ENCODE measurements around the gene COQ10B. TPM values are rescaled to one million over a fixed set of nuclear protein-coding genes. Genes with fewer than 3 reads are reported as not detected.

Gene COQ10B
- polyA plus RNA-seq, 2 of the 4 experiments (the other 2 are of a cell fraction) = 6.1 to 24.3 TPM

GRCh38 chr2:197405582-197405981 is 47.8 kb upstream of the COQ10B start:
- ChIA-PET CTCF (interaction anchor here (0.8 to 1.2 kb wide), 2 partner anchors 9 to 27 kb away, joined by 3 to 4 read pairs; no protein-coding TSS in a partner anchor), POLR2A (interaction anchor here (0.6 kb wide), 1 partner anchor 58 kb away, joined by 3 read pairs; no protein-coding TSS in a partner anchor)
- no peak overlapping the region for H3K4me3 ChIP-seq
- no peak overlapping the region for H3K4me2 ChIP-seq
- 86% methylated on average over 2 of the region's 2 CpGs for WGBS (ENCODE audit: missing lambda C conversion rate)
- DNase-seq (ENCODE audit: low read depth in 1 of 2, low spot score in 1 of 2) (no peak), ATAC-seq (no peak), FAIRE-seq (no peak)
- H3K9me3 ChIP-seq = no peaks in the 10 kb centered on the region
- H3K4me1 ChIP-seq = no peaks in the 10 kb centered on the region
- TF ChIP-seq MAFK (IDR thresholded peaks at IDR 0.05; ENCODE audit: partially characterized antibody) = peak; percentile 72
- TF ChIP-seq TP53 (CRISPR knock-in tag; IDR thresholded peaks at IDR 0.05) = no peak
- TF ChIP-seq FOSB (CRISPR knock-in tag; IDR thresholded peaks at IDR 0.05) = no peak
- TF ChIP-seq, protein P1, sequence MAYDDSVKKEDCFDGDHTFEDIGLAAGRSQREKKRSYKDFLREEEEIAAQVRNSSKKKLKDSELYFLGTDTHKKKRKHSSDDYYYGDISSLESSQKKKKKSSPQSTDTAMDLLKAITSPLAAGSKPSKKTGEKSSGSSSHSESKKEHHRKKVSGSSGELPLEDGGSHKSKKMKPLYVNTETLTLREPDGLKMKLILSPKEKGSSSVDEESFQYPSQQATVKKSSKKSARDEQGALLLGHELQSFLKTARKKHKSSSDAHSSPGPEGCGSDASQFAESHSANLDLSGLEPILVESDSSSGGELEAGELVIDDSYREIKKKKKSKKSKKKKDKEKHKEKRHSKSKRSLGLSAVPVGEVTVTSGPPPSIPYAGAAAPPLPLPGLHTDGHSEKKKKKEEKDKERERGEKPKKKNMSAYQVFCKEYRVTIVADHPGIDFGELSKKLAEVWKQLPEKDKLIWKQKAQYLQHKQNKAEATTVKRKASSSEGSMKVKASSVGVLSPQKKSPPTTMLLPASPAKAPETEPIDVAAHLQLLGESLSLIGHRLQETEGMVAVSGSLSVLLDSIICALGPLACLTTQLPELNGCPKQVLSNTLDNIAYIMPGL (CRISPR knock-in tag; IDR thresholded peaks at IDR 0.05; ENCODE audit: borderline replicate concordance) = no peak
- TF ChIP-seq, protein P2, sequence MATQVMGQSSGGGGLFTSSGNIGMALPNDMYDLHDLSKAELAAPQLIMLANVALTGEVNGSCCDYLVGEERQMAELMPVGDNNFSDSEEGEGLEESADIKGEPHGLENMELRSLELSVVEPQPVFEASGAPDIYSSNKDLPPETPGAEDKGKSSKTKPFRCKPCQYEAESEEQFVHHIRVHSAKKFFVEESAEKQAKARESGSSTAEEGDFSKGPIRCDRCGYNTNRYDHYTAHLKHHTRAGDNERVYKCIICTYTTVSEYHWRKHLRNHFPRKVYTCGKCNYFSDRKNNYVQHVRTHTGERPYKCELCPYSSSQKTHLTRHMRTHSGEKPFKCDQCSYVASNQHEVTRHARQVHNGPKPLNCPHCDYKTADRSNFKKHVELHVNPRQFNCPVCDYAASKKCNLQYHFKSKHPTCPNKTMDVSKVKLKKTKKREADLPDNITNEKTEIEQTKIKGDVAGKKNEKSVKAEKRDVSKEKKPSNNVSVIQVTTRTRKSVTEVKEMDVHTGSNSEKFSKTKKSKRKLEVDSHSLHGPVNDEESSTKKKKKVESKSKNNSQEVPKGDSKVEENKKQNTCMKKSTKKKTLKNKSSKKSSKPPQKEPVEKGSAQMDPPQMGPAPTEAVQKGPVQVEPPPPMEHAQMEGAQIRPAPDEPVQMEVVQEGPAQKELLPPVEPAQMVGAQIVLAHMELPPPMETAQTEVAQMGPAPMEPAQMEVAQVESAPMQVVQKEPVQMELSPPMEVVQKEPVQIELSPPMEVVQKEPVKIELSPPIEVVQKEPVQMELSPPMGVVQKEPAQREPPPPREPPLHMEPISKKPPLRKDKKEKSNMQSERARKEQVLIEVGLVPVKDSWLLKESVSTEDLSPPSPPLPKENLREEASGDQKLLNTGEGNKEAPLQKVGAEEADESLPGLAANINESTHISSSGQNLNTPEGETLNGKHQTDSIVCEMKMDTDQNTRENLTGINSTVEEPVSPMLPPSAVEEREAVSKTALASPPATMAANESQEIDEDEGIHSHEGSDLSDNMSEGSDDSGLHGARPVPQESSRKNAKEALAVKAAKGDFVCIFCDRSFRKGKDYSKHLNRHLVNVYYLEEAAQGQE (IDR thresholded peaks at IDR 0.05) = no peak
- TF ChIP-seq, protein P3, sequence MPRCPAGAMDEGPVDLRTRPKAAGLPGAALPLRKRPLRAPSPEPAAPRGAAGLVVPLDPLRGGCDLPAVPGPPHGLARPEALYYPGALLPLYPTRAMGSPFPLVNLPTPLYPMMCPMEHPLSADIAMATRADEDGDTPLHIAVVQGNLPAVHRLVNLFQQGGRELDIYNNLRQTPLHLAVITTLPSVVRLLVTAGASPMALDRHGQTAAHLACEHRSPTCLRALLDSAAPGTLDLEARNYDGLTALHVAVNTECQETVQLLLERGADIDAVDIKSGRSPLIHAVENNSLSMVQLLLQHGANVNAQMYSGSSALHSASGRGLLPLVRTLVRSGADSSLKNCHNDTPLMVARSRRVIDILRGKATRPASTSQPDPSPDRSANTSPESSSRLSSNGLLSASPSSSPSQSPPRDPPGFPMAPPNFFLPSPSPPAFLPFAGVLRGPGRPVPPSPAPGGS (IDR thresholded peaks at IDR 0.05) = no peak
- no peak for TF ChIP-seq SMC3 (IDR thresholded peaks at IDR 0.05)
- no peak for TF ChIP-seq PBX3 (IDR thresholded peaks at IDR 0.05)
- no peak overlapping the region for H3K27ac ChIP-seq

DNA sequence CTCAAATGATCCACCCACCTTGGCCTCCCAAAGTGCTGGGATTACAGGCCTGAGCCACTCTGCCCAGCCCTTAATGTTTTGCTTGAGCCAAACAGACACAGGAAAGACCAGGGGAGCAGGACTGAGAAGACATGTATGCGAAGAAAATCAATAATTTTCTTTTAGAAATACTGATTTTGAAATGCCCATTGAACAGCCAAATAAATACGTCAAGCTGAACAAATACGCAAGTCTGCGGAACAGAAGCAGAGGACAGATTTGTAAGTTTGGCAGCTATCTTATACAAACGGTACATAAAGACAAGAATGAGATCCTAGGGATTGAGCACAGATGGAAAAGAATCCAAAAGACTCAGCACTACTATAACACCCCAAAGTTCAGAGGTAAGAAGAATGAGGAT is 39.3 kb upstream of the COQ10B start:
- H3K4me2 ChIP-seq = no peak overlapping the region
- no peaks in the 10 kb centered on the region for H3K9me3 ChIP-seq
- no peak overlapping the region for H3K27ac ChIP-seq
- no peak for ATAC-seq
- TF ChIP-seq, protein P4, sequence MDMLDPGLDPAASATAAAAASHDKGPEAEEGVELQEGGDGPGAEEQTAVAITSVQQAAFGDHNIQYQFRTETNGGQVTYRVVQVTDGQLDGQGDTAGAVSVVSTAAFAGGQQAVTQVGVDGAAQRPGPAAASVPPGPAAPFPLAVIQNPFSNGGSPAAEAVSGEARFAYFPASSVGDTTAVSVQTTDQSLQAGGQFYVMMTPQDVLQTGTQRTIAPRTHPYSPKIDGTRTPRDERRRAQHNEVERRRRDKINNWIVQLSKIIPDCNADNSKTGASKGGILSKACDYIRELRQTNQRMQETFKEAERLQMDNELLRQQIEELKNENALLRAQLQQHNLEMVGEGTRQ (IDR thresholded peaks at IDR 0.05) = no peak
- TF ChIP-seq EHMT2 (IDR thresholded peaks at IDR 0.05; ENCODE audit: low read depth) (no peak), NR3C1 (IDR thresholded peaks at IDR 0.05) (no peak), KDM1A (IDR thresholded peaks at IDR 0.05; ENCODE audit: low read depth) (no peak), KDM5A (IDR thresholded peaks at IDR 0.05) (no peak), TFCP2L1 (CRISPR knock-in tag; IDR thresholded peaks at IDR 0.05) (no peak), HEYL (CRISPR knock-in tag; IDR thresholded peaks at IDR 0.05) (no peak)
- TF ChIP-seq, protein P1 (CRISPR knock-in tag; IDR thresholded peaks at IDR 0.05; ENCODE audit: borderline replicate concordance) = no peak
- no peak for FAIRE-seq
- H3K4me1 ChIP-seq = no peaks in the 10 kb centered on the region
- no peak overlapping the region for H3K4me3 ChIP-seq
- 91% methylated on average over 5 of the region's 5 CpGs for WGBS (ENCODE audit: missing lambda C conversion rate)
- ChIA-PET CTCF (no interaction called here), POLR2A (no interaction called here)
- DNase-seq (ENCODE audit: low read depth in 1 of 2, low spot score in 1 of 2) = no peak
